Measurements from ENCODE around the gene BBC3. TPM values are rescaled to one million over a fixed set of nuclear protein-coding genes. Genes with fewer than 3 reads are reported as not detected.

The BBC3 gene
- total RNA-seq, 4 donors from 2014 or later: 2.8 to 6.1 (median 4.0) TPM; not detected in 1

- no peak for TF ChIP-seq CTCF (IDR thresholded peaks at IDR 0.05; ENCODE audit: low read depth)
Measured at GRCh38 chr19:47190167-47190727, 40.8 kb downstream of the BBC3 start.

GRCh38 chr19:47188507-47189033, 42.4 kb downstream of the BBC3 start:
- TF ChIP-seq CTCF (IDR thresholded peaks at IDR 0.05; ENCODE audit: low read depth): no peak

GRCh38 chr19:47187797-47188196, 43.2 kb downstream of the BBC3 start:
- no peak for TF ChIP-seq CTCF (IDR thresholded peaks at IDR 0.05; ENCODE audit: low read depth)

GRCh38 chr19:47187335-47187655, 43.7 kb downstream of the BBC3 start:
- TF ChIP-seq CTCF (IDR thresholded peaks at IDR 0.05; ENCODE audit: low read depth): no peak

- TF ChIP-seq CTCF (IDR thresholded peaks at IDR 0.05; ENCODE audit: low read depth): no peak
Measured at GRCh38 chr19:47186446-47187334, 44.3 kb downstream of the BBC3 start.

- no peak for TF ChIP-seq CTCF (IDR thresholded peaks at IDR 0.05; ENCODE audit: low read depth)
Measured at GRCh38 chr19:47183601-47184000, 47.4 kb downstream of the BBC3 start.

GRCh38 chr19:47179653-47180310, 51.2 kb downstream of the BBC3 start:
- TF ChIP-seq CTCF (IDR thresholded peaks at IDR 0.05; ENCODE audit: low read depth): no peak

All from subcutaneous adipose tissue (tissue), 4 donors.